Measurements from ENCODE around the gene SLC17A9. TPM values are rescaled to one million over a fixed set of nuclear protein-coding genes. Genes with fewer than 3 reads are reported as not detected.

Gene SLC17A9
- total RNA-seq, 1 experiment from 2014 or later, result 0.28 TPM

GRCh38 chr20:62991196-62991807, 38.8 kb downstream of the SLC17A9 start:
- Histone ChIP-seq H3K27me3 (ENCODE audit: control insufficient read depth, insufficient read depth, low read length) (no peaks in the 10 kb centered on the region), H3K4me1 (ENCODE audit: control insufficient read depth, insufficient read depth, low read length) (peaks cover 3% of the 10 kb centered on the region; the same call in 1 of the 2 replicates), H3K9me3 (ENCODE audit: control insufficient read depth, insufficient read depth, low read depth, low read length) (no peaks in the 10 kb centered on the region), H3K4me3 (ENCODE audit: low read depth in 2 of 2, low read length in 2 of 2) (no peak overlapping the region), H3K36me3 (ENCODE audit: control insufficient read depth, insufficient read depth, low read length) (no peaks in the 10 kb centered on the region), H3K27ac (ENCODE audit: low read length) (no peak overlapping the region)
- in situ Hi-C loops (cut with HindIII; ENCODE audit: low pct_unique_long_range_greater_than_20kb, low sequenced_read_pairs), result no loop called here
- DNase-seq (ENCODE audit: low read depth, low spot score) (no peak), ATAC-seq (no peak)
- ChIA-PET POLR2A (no interaction called here), CTCF (no interaction called here)
- TF ChIP-seq SIN3A (IDR thresholded peaks at IDR 0.05; ENCODE audit: borderline replicate concordance, insufficient read depth, low read depth, low read length) (no peak), REST (IDR thresholded peaks at IDR 0.05; ENCODE audit: insufficient read depth in 1 of 2, low read depth in 2 of 2, low read length in 1 of 2) (no peak), POLR2AphosphoS5 (IDR thresholded peaks at IDR 0.05; ENCODE audit: low read depth, low read length) (no peak), TCF7L2 (IDR thresholded peaks at IDR 0.05; ENCODE audit: low read depth, low read length) (no peak), CTCF (IDR thresholded peaks at IDR 0.05) (no peak)
- BruUV-seq (replicated peaks), result no TSS peak
- intact Hi-C loops (cut with micrococcal nuclease; ENCODE audit: unreplicated experiment), result no loop called here

GRCh38 chr20:62991863-62992262, 39.4 kb downstream of the SLC17A9 start:
- CTCF ChIA-PET, result no interaction called here
- H3K9me3 ChIP-seq (ENCODE audit: control insufficient read depth, insufficient read depth, low read depth, low read length), result no peaks in the 10 kb centered on the region
- POLR2A ChIA-PET, result no interaction called here
- H3K27me3 ChIP-seq (ENCODE audit: control insufficient read depth, insufficient read depth, low read length), result no peaks in the 10 kb centered on the region
- in situ Hi-C loops (cut with HindIII; ENCODE audit: low pct_unique_long_range_greater_than_20kb, low sequenced_read_pairs), result no loop called here
- H3K36me3 ChIP-seq (ENCODE audit: control insufficient read depth, insufficient read depth, low read length), result no peaks in the 10 kb centered on the region
- H3K4me3 ChIP-seq (ENCODE audit: low read depth in 2 of 2, low read length in 2 of 2), result no peak overlapping the region
- ATAC-seq (no peak), DNase-seq (ENCODE audit: low read depth, low spot score) (no peak)
- H3K27ac ChIP-seq (ENCODE audit: low read length), result no peak overlapping the region
- no TSS peak for BruUV-seq (replicated peaks)
- intact Hi-C loops (cut with micrococcal nuclease; ENCODE audit: unreplicated experiment), result no loop called here
- no peak for TF ChIP-seq POLR2AphosphoS5 (IDR thresholded peaks at IDR 0.05; ENCODE audit: low read depth, low read length)
- TF ChIP-seq SIN3A (IDR thresholded peaks at IDR 0.05; ENCODE audit: borderline replicate concordance, insufficient read depth, low read depth, low read length), result no peak
- no peak for TF ChIP-seq REST (IDR thresholded peaks at IDR 0.05; ENCODE audit: insufficient read depth in 1 of 2, low read depth in 2 of 2, low read length in 1 of 2)
- TF ChIP-seq TCF7L2 (IDR thresholded peaks at IDR 0.05; ENCODE audit: low read depth, low read length), result no peak
- TF ChIP-seq CTCF (IDR thresholded peaks at IDR 0.05), result no peak
- H3K4me1 ChIP-seq (ENCODE audit: control insufficient read depth, insufficient read depth, low read length), result peaks cover 3% of the 10 kb centered on the region; the same call in 1 of the 2 replicates

Measured in Panc1 (cell line).